Stomach smooth muscle (tissue), 2 donors: Measurements from ENCODE around the gene TMPRSS11D.

Source experiments
- H3K27ac ChIP-seq: one replicate; pipeline ENCODE4 v1.7.0; 2013; ENCODE audit warnings: mild to moderate bottlenecking, low read length, inconsistent platforms
- H3K27me3 ChIP-seq, 2 donors: one replicate each; pipeline ENCODE4 v1.7.0; 2013; ENCODE audit warnings: low read length in 2 of 2; ENCODE audit not compliant: insufficient read depth in 2 of 2, control insufficient read depth in 1 of 2
- H3K36me3 ChIP-seq, 2 donors: one replicate each; pipeline ENCODE4 v1.7.0; 2013; ENCODE audit warnings: low read length in 2 of 2; ENCODE audit not compliant: control insufficient read depth in 2 of 2, insufficient read depth in 2 of 2
- H3K4me1 ChIP-seq: one replicate; pipeline ENCODE4 v1.7.0; 2013; ENCODE audit warnings: low read length; ENCODE audit not compliant: control insufficient read depth, insufficient read depth
- H3K4me3 ChIP-seq, 2 donors: one replicate each; pipeline ENCODE4 v1.7.0; 2013; ENCODE audit warnings: low read length in 2 of 2
- H3K9ac ChIP-seq, 2 donors: one replicate each; pipeline ENCODE4 v1.7.0; 2013; ENCODE audit warnings: low read length in 2 of 2, mild to moderate bottlenecking in 1 of 2
- H3K9me3 ChIP-seq, 2 donors: one replicate each; pipeline ENCODE4 v1.7.0; 2013; ENCODE audit warnings: low read length in 2 of 2; ENCODE audit not compliant: control insufficient read depth in 2 of 2
- donor health status: healthy.
- donor health status: Pancreatic carcinoma.

TMPRSS11D gene

GRCh38 chr4:67891645-67892044 lies 7.8 kb upstream of the TMPRSS11D start:
- no peak overlapping the region for H3K4me3 ChIP-seq
- no peaks in the 10 kb centered on the region for H3K4me1 ChIP-seq
- H3K27me3 ChIP-seq, result no peaks in the 10 kb centered on the region
- H3K9me3 ChIP-seq, result no peaks in the 10 kb centered on the region
- no peak overlapping the region for H3K27ac ChIP-seq
- no peak overlapping the region for H3K9ac ChIP-seq
- no peaks in the 10 kb centered on the region for H3K36me3 ChIP-seq

GRCh38 chr4:67886281-67886680 lies 2.5 kb upstream of the TMPRSS11D start:
- Histone ChIP-seq H3K9me3 (no peaks in the 10 kb centered on the region), H3K4me3 (no peak overlapping the region), H3K27me3 (no peaks in the 10 kb centered on the region), H3K9ac (no peak overlapping the region), H3K4me1 (no peaks in the 10 kb centered on the region), H3K27ac (no peak overlapping the region), H3K36me3 (no peaks in the 10 kb centered on the region)

GRCh38 chr4:67885762-67886161 lies 2.0 kb upstream of the TMPRSS11D start:
- H3K4me3 ChIP-seq, result no peak overlapping the region
- no peak overlapping the region for H3K27ac ChIP-seq
- H3K9me3 ChIP-seq, result no peaks in the 10 kb centered on the region
- no peaks in the 10 kb centered on the region for H3K4me1 ChIP-seq
- H3K27me3 ChIP-seq, result no peaks in the 10 kb centered on the region
- H3K9ac ChIP-seq, result no peak overlapping the region
- H3K36me3 ChIP-seq, result no peaks in the 10 kb centered on the region

- H3K4me1 ChIP-seq, result no peaks in the 10 kb centered on the region
- no peak overlapping the region for H3K27ac ChIP-seq
- no peak overlapping the region for H3K9ac ChIP-seq
- no peak overlapping the region for H3K4me3 ChIP-seq
- no peaks in the 10 kb centered on the region for H3K9me3 ChIP-seq
- H3K36me3 ChIP-seq, result no peaks in the 10 kb centered on the region
- no peaks in the 10 kb centered on the region for H3K27me3 ChIP-seq
These were observed 899 bp upstream of the TMPRSS11D start for GRCh38 chr4:67884701-67885100.

GRCh38 chr4:67883458-67883857 lies 344 bp downstream of the TMPRSS11D start:
- no peaks in the 10 kb centered on the region for H3K4me1 ChIP-seq
- no peaks in the 10 kb centered on the region for H3K36me3 ChIP-seq
- no peaks in the 10 kb centered on the region for H3K27me3 ChIP-seq
- no peak overlapping the region for H3K9ac ChIP-seq
- H3K9me3 ChIP-seq, result no peaks in the 10 kb centered on the region
- H3K27ac ChIP-seq, result no peak overlapping the region
- no peak overlapping the region for H3K4me3 ChIP-seq

GRCh38 chr4:67880866-67881610 lies 2.8 kb downstream of the TMPRSS11D start:
- Histone ChIP-seq H3K4me1 (no peaks in the 10 kb centered on the region), H3K9ac (no peak overlapping the region), H3K27me3 (no peaks in the 10 kb centered on the region), H3K27ac (no peak overlapping the region), H3K4me3 (no peak overlapping the region), H3K9me3 (no peaks in the 10 kb centered on the region), H3K36me3 (no peaks in the 10 kb centered on the region)

GRCh38 chr4:67879486-67879885 lies 4.3 kb downstream of the TMPRSS11D start:
- Histone ChIP-seq H3K4me1 (no peaks in the 10 kb centered on the region), H3K9ac (no peak overlapping the region), H3K27ac (no peak overlapping the region), H3K27me3 (no peaks in the 10 kb centered on the region), H3K4me3 (no peak overlapping the region), H3K9me3 (no peaks in the 10 kb centered on the region), H3K36me3 (no peaks in the 10 kb centered on the region)

- Histone ChIP-seq H3K9ac (no peak overlapping the region), H3K4me3 (no peak overlapping the region), H3K36me3 (no peaks in the 10 kb centered on the region), H3K27me3 (no peaks in the 10 kb centered on the region), H3K9me3 (no peaks in the 10 kb centered on the region), H3K4me1 (no peaks in the 10 kb centered on the region), H3K27ac (no peak overlapping the region)
These were observed 6.7 kb downstream of the TMPRSS11D start for GRCh38 chr4:67877086-67877485.

GRCh38 chr4:67874986-67875385 lies 8.8 kb downstream of the TMPRSS11D start:
- H3K27me3 ChIP-seq, result no peaks in the 10 kb centered on the region

GRCh38 chr4:67873116-67873515 lies 10.7 kb downstream of the TMPRSS11D start:
- Histone ChIP-seq H3K27me3 (no peaks in the 10 kb centered on the region), H3K9me3 (no peaks in the 10 kb centered on the region), H3K4me3 (no peak overlapping the region), H3K9ac (no peak overlapping the region), H3K36me3 (no peaks in the 10 kb centered on the region), H3K4me1 (no peaks in the 10 kb centered on the region), H3K27ac (no peak overlapping the region)

More at GRCh38 chr4:67874986-67875385, 8.8 kb downstream of the TMPRSS11D start:
- Histone ChIP-seq H3K27ac (no peak overlapping the region), H3K9me3 (no peaks in the 10 kb centered on the region), H3K4me3 (no peak overlapping the region), H3K4me1 (no peaks in the 10 kb centered on the region), H3K9ac (no peak overlapping the region), H3K36me3 (no peaks in the 10 kb centered on the region)

GRCh38 chr4:67871867-67872266 lies 11.9 kb downstream of the TMPRSS11D start:
- no peak overlapping the region for H3K9ac ChIP-seq
- H3K27ac ChIP-seq, result no peak overlapping the region
- no peak overlapping the region for H3K4me3 ChIP-seq
- H3K9me3 ChIP-seq, result no peaks in the 10 kb centered on the region
- no peaks in the 10 kb centered on the region for H3K27me3 ChIP-seq
- no peaks in the 10 kb centered on the region for H3K4me1 ChIP-seq
- no peaks in the 10 kb centered on the region for H3K36me3 ChIP-seq
